Omental fat pad (tissue), 4 donors: Measurements from ENCODE around the gene CSMD2. TPM values are rescaled to one million over a fixed set of nuclear protein-coding genes. Genes with fewer than 3 reads are reported as not detected.

ENCODE experiments used
- ATAC-seq: fragments of 150-250 bp; one replicate; pipeline ENCODE4 v1.9.1; 2016; ENCODE audit warnings: mild to moderate bottlenecking, moderate library complexity; ENCODE audit not compliant: low FRiP score
- DNase-seq: peaks from one replicate; pipeline ENCODE4 v3.0.0-alpha.2; 2019; ENCODE audit warnings: low spot score
- total RNA-seq, 4 donors: library from RNA; depleted of rRNA; stranded (reverse); fragments of >200 nt; gene quantifications; one replicate each; pipeline ENCODE4 v1.1.0, GENCODE V29; 2016
- TF ChIP-seq, protein P1 (sequence below), 3 donors: fragments of 450-650 bp; IDR thresholded peaks; one replicate each; pipeline ENCODE4 v1.5.1; 2016 to 2017; ENCODE audit warnings: antibody characterized with exemption in 3 of 3, mild to moderate bottlenecking in 3 of 3, moderate library complexity in 2 of 3

Gene CSMD2
- total RNA-seq, 4 donors from 2014 or later: 0.19 to 3.8 (median 0.60) TPM; not detected in 1

DNA sequence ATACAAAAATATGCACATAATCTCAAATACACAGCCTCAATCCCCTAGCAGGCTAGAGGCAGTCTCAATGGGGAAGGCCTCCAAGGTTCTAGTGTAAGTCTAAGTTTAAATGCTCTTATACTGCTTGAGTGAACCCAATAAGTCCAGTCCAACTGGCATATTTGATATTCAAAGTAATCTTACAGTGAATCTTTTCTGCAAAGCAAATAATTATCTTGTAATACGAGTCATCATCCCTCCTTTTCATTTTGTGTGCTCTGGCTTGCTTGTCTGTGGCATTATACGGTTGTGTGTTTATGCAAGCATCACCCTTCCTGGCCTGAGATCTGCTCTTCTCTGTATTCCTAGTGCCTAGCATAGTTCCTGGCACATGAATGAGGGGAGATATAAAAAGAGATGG is 468.1 kb downstream of the CSMD2 start:
- ATAC-seq (no peak), DNase-seq (no peak)
- TF ChIP-seq, protein P1, sequence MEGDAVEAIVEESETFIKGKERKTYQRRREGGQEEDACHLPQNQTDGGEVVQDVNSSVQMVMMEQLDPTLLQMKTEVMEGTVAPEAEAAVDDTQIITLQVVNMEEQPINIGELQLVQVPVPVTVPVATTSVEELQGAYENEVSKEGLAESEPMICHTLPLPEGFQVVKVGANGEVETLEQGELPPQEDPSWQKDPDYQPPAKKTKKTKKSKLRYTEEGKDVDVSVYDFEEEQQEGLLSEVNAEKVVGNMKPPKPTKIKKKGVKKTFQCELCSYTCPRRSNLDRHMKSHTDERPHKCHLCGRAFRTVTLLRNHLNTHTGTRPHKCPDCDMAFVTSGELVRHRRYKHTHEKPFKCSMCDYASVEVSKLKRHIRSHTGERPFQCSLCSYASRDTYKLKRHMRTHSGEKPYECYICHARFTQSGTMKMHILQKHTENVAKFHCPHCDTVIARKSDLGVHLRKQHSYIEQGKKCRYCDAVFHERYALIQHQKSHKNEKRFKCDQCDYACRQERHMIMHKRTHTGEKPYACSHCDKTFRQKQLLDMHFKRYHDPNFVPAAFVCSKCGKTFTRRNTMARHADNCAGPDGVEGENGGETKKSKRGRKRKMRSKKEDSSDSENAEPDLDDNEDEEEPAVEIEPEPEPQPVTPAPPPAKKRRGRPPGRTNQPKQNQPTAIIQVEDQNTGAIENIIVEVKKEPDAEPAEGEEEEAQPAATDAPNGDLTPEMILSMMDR (IDR thresholded peaks at IDR 0.05): no peak

DNA sequence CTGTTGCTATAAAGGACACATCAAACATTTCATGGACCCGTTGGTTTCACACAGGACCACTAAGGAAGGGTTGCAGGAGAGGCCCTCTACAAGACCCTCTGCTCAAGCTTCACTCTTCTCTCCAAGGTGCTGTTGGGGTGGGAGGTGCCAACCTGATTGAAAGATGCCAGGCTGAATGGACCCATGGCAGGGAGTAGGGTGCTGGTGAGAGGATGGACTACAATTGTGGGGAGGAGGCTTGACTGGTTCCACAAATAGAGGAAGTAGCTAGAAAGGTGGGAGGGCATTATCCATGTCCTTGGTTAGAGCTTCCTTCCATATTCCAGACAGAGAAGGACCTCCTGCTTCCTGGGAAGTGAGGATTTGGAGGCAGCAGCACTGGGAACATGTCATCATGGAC is 468.7 kb downstream of the CSMD2 start:
- DNase-seq: no peak
- TF ChIP-seq, protein P1 (IDR thresholded peaks at IDR 0.05): no peak
- no peak for ATAC-seq

DNA sequence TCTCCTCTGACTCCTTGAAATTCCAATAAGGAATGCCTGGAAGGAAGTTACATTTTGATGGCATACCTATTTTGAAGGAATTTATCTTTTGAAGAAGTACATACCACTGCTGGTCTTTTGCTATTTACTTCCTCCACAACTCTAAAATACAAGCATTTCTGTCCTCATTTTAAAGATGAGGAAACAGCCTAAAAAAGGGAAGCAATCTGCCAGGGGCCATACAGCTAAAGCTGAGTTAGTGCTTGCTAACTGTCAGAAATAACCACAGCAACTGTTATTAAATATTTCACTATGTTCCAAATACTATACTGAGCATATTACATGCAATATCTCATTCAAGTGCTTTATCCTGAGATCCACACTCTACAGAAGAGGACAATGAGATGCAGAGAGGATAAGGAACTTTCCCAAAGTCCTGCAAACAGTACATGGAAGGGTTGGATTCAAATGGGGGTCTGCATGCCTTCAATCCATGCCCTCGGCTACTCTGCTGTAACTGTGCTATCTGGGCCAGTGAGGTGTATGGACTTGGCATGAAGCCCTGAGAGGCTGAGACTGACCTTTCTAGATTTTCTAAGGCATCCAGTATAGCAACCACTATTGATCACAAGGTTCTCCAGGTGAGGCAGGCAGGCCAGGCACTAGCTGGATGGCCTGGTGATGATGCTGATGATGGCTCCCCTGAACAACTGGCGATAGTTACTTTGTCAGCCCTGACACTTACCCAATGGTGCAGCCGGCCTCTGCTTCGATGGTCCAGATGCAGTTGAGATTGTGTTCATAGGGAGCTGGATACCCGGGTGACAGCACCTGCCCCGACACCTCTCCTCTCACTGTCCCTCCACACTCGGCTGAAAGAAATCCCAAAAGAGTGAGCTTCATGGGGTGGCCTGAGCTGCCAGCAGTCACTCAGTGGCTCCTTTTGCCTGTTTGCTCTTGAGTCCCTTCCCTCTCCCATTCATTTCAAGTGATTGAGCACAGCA is 472.5 kb downstream of the CSMD2 start:
- TF ChIP-seq, protein P1 (IDR thresholded peaks at IDR 0.05): no peak
- ATAC-seq (no peak), DNase-seq (no peak)

DNA sequence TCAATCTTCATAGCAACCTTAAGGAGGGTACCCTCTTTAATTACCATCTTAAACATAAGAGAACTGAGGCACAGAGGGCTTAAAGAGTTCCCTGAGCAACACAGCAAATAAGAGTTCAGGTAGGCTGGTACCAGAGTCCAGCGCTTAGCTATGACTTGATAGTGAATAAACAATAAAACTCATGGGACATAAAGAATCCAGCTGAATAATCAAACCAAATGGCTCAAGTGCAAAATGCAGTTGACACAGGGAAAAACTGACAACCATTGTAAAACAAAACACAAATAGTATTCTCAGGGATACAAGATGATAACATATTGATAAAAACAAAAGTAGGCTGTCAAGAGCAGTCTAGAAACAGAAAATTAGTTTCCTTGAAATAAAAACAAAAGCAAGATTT is 478.0 kb downstream of the CSMD2 start:
- ATAC-seq: no peak
- no peak for DNase-seq
- TF ChIP-seq, protein P1 (IDR thresholded peaks at IDR 0.05): no peak

DNA sequence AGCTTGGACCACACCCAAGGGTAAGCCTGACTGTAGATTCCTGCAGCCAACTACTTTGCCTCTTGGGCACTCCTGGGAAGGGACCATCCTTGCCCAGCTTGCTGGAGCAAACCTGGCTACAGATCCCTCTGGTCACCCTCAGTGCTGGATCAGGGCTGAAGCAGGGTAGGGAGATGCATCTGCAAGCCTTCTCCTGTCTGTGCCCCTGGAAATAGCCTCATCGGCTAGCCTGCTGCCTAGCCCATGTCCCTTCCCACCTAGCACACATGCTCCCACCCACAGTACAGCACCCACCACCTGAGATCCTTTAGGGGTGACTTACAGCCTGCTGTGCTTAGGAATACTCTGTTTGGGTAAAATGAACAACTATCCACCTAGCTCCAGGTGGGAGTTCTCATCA is 478.5 kb downstream of the CSMD2 start:
- ATAC-seq: no peak
- DNase-seq: no peak

DNA sequence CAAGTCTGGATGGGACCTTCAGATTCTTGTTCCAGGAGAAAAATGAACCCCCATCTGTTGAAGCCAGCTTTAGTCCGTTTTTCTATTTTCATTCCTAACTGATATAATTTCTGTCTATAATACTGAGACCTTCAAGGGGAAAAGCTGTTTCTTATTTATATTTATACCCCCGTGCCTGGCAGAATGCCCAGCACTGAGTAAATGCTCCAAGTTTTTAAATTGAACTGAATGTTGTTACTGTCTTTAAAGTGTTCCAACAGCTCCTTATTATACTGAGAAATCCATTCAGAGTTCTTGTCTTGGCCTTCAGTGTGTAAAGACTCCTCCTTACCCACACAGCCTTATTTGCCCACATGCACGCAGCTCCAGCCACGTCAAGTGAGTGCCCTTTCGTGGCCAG is 479.8 kb downstream of the CSMD2 start:
- DNase-seq (no peak), ATAC-seq (no peak)
- TF ChIP-seq, protein P1 (IDR thresholded peaks at IDR 0.05): no peak

More for the DNA sequence above, 478.5 kb downstream of the CSMD2 start:
- TF ChIP-seq, protein P1 (IDR thresholded peaks at IDR 0.05): no peak
